NCI-H1417 (cell line): ENCODE measurements around the gene GAS6.
"Not testable (repeated sequence)": the region's sequence is repeated elsewhere in the genome, so short reads cannot be mapped to it uniquely, and the experiment has no call there.

ENCODE experiments used
- DNase-seq, 3 experiments: peaks; one replicate each; lab custom pipeline; 2025; lab: John Stamatoyannopoulos, UW

Gene GAS6

GRCh38 chr13:113806104-113806471 is 57.8 kb downstream of the GAS6 start:
- no peak for DNase-seq

GRCh38 chr13:113805431-113806103 is 58.3 kb downstream of the GAS6 start:
- no peak for DNase-seq

- DNase-seq = no peak
Measured at GRCh38 chr13:113804703-113805430, 59.0 kb downstream of the GAS6 start.

GRCh38 chr13:113804017-113804702 is 59.7 kb downstream of the GAS6 start:
- no peak for DNase-seq

- no peak for DNase-seq
Measured at GRCh38 chr13:113803409-113804016, 60.4 kb downstream of the GAS6 start.

GRCh38 chr13:113802761-113803160 is 61.1 kb downstream of the GAS6 start:
- no peak for DNase-seq

GRCh38 chr13:113802090-113802531 is 61.8 kb downstream of the GAS6 start:
- DNase-seq = no peak

GRCh38 chr13:113801289-113801961 is 62.5 kb downstream of the GAS6 start:
- DNase-seq = no peak

- no peak for DNase-seq
Measured at GRCh38 chr13:113800576-113800926, 63.3 kb downstream of the GAS6 start.

- no peak for DNase-seq
Measured at GRCh38 chr13:113798200-113798811, 65.6 kb downstream of the GAS6 start.

GRCh38 chr13:113796964-113797676 is 66.8 kb downstream of the GAS6 start:
- DNase-seq = no peak

- no peak for DNase-seq
Measured at GRCh38 chr13:113796211-113796963, 67.5 kb downstream of the GAS6 start.

- not testable (repeated sequence) for DNase-seq
Measured at GRCh38 chr13:113795362-113795761, 68.5 kb downstream of the GAS6 start.

- DNase-seq = no peak
Measured at GRCh38 chr13:113794764-113795173, 69.1 kb downstream of the GAS6 start.

- DNase-seq = no peak
Measured at GRCh38 chr13:113794086-113794485, 69.8 kb downstream of the GAS6 start.

GRCh38 chr13:113793718-113794085 is 70.2 kb downstream of the GAS6 start:
- DNase-seq = no peak

GRCh38 chr13:113792886-113793717 is 70.8 kb downstream of the GAS6 start:
- DNase-seq = no peak

- DNase-seq = no peak
Measured at GRCh38 chr13:113792236-113792770, 71.6 kb downstream of the GAS6 start.

GRCh38 chr13:113791761-113792160 is 72.1 kb downstream of the GAS6 start:
- DNase-seq = no peak
